ENCODE results near the gene PNMA8C.
"Not testable (repeated sequence)": the region's sequence is repeated elsewhere in the genome, so short reads cannot be mapped to it uniquely, and the experiment has no call there.

PNMA8C gene

DNA sequence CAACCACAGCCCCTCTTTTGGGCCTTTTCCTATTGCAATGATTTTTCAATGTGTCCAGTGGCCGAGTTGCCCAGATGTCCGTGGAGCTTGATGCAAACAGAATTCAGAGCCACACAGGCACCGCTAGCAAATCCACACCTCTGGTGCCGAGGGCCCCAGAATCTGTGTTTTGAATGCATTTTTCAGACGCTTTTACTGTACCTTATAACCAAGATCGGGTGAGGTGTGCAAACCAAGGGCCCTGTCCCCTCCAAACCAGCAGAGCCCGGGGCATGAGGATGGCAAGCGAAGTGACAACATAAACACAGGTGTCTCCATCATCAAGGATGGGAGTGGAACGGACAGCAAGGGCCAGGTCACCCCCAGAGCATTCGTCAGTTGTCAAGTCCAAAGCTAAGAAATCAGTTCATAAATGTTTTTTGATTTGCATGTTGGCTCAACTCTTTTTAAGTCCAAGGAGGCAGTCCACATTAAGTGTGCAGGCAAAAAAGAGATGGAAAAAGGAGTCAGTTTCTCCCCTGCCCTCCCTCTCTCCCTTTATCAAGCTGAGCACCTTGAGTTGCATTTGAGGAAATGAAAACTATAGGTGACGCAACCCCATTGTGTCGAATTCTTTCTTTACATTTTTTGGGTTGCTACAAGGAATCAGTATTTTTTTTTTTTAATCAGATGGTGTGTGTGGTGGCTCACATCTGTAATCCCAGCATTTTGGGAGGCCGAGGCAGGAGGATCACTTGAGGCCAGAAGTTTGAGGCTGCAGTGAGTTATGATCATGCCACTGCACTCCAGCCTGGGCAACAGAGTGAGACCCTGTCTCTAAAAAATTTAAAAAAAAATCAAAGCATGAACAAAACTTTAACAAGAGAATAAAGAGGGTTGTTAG is 18.3 kb downstream of the PNMA8C start:
- DNase-seq, result no peak

DNA sequence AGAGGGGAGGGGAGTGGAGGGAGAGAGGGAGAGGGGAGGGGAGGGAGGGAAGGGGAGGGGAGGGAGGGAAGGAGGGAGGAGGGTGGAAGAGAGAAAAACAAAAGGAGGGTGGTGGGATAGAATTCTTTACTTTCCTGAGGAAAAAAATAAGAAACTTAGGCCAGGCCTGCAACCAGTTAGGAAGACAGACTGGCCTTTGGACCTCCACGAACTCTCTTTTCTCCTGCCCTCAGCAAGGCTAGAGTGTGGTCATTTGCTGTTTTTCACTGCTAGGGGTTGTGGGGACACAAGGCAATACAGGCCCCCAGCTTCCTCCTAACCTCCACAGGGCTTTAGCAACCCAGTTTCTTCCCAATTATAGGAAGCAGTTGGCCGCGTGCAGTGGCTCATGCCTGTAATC is 19.5 kb downstream of the PNMA8C start:
- DNase-seq, result no peak

DNA sequence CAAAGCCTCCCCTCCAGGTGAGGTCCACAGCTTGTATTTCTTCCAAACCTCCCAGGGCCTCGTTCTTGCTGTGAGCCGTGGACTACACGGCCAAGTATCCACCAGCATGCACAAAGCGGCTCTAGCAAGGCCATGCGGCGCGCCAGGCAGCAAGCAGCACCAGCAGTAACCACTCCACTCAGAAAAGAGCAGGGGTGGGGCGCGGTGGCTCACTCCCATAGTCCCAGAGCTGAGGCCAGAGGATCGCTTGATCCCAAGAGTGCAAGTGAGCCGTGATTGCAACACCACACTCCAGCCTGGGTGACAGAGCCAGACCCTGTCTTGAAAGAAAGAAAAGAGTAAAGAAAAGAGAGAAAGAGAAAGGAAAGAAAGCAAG is 20.1 kb downstream of the PNMA8C start:
- DNase-seq, result no peak

DNA sequence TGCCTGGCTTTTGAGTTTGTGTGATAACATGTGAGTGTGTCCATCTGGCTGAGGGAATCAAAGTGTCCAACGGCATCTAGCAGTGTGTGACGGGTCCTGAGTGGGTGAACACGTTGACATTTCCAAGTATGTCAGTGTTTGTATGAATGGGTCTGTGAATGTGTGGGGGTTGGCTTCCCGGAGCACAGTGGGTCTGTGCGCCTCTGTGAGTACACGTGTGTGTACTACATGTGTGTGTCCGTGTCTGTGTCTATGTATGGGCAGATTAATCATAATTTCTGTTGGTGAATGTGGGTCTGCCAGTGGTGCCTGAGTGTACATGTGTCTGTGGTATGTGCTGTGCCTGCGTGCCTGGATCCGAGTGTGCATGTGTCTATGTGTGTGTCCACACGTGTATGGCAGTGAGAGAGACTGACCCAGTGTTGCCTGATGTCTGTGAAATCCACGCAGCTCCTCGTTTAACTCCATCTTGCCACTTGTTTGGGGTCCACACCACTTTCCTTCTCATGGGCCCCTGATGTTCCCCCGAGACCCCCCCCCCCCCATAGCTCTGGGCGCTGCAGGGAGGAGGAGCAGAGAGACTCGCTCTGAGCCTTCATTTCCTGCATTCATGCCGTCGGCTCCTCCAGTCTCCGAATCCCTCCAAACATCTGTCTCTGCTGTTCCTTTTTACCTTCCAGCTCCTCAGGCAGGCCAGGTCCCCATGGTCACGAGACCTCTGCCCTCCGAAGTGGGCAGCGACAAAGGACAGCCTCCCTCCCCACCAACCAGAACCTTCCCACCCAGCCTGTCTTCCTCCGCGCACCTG is 20.7 kb downstream of the PNMA8C start:
- no peak for DNase-seq

DNA sequence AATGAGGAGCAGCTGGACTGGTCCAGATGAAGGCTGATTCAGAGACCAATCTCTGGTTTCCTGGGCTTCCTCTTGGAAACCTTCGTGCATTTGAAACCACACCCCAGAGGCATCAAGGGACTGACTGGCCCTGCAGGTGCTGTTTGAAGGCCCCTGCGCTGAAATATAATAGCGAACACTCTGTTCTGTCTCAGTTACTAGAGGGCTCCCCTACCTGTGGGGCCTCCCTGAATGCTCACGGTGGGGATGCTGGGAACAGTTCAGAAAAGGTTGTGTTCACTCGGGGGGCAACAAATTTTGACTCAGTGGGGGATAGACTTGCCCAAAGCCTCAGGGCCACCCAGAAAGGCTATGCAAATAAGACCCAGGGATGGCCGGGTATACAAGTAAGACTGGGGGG is 21.8 kb downstream of the PNMA8C start:
- no peak for DNase-seq

DNA sequence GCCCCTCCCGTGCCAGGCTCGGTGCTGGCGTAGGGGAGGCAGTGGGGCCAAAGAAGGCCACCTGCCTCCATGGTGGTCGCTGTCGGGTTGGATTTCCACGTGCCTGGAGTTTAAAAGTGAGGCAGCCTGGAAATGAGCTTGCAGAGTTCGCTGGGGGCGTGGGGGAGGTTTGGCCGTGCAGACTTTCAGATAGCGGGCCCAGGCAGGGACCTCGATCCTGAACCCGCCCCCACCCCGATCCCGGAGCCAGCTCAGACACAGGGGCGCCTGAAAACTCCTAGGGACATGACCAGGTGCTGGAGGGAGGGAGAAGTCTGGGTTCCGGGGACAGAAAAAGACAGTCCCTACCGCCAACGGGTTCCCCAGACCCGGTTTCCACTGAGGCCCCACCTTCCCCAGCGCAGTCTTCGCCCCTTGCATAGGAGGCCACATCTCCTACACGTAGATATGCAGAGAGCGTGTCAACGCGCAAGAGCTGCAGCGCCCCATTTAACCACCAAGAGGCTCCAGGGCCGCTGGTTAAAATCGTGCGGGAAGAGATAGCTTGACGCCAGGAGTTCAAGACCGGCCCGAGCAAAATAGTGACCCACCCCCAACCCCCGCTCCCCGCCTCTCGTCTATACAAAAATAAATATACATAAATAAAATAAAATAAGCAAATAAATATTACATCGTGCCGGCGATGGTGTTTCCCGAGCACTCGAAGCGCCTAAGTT is 23.8 kb downstream of the PNMA8C start:
- DNase-seq, result no peak

DNA sequence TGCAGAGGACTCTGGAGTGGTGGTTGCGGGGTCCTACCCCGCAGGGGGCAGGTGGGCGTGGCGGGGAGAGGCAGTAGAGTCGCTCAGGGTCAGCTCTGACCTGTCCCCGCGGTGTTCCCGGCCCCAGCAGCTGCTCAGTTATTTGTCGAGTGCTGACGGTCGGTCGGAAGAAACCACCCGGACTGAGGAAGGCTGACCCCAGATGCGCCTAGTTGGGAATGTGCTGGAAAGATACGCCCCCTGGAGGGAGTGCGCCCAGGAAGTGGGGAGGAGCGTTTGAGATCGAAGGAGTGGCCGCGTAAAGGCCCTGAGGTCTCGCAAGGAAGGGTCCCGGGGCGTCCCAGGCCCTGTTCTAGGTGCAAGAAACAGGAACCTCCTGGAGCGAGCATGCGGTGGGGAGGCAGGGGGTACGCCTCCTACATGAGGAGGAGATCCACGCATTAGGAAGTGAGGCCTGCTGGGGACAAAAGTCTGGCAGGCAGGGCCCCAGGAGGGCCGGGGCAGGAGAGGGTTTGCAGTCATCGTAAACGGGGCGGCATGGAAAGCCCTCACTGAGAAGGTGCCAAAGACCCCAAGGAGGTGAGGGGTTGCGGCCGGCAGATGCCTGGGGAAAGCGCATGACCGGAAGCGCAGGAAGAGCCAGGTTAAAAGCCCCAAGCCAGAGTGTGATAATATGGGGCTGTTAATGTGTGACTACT is 24.5 kb downstream of the PNMA8C start:
- DNase-seq, result no peak

DNA sequence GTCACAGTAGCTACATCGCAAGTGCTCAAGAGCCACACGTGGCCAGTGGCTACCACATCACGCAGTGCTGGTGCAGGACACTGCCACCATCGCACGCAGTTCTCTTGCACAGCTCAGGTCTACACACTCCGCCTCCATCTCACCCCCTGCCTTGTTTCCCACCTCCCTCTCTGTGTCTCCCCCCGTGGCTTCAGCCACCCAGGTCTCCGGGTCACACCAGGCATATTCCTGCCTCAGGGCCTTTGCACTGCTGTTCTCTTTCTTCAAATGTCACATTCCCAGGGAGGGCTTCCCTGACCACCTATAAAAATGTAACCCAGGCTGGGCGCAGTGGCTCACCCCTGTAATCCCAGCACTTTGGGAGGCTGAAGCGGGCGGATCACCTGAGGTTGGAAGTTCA is 26.0 kb downstream of the PNMA8C start:
- no peak for DNase-seq

DNA sequence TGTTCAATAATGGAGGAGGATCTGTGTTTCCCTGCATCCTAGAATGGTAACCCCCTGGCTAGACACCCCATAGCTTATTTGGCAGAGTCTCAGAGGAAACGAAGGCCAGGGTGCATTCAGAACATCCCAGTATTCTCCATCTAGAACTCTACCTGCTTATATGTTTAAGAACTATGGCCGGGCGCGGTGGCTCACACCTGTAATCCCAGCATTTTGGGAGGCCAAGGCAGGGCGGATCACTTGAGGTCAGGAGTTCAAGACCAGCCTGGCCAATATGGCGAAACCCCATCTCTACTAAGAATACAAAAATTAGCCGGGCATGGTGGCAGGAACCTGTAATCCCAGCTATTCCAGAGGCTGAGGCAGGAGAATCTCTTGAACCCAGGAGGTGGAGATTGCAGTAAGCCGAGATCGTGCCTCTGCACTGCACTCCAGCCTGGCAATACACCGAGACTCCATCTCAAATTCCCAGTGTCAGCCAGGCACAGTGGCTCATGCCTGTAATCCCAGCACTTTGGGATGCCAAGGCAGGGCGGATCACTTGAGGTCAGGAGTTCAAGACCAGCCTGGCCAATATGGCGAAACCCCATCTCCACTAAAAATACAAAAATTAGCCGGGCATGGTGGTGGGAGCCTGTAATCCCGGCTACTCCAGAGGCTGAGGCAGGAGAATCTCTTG is 30.8 kb downstream of the PNMA8C start:
- DNase-seq, result not testable (repeated sequence)

DNA sequence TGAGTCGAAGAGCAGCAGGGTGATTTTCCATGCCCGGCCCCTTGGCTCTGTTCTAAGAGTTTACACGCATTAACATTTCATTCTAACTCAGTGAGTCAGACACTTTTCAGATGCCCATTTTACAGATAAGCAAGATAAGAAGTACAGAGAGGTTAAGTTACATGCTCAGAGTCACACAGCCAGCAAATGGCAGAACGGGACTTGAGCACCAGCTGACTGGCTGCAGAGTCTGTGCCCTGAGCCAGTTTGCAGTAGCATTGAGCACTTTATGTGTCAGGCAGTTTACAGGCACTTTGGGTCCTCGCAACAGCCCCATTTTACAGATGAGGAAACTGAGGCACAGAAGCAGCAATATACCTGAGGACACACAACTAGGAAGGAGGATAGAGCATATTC is 34.3 kb downstream of the PNMA8C start:
- no peak for DNase-seq

DNA sequence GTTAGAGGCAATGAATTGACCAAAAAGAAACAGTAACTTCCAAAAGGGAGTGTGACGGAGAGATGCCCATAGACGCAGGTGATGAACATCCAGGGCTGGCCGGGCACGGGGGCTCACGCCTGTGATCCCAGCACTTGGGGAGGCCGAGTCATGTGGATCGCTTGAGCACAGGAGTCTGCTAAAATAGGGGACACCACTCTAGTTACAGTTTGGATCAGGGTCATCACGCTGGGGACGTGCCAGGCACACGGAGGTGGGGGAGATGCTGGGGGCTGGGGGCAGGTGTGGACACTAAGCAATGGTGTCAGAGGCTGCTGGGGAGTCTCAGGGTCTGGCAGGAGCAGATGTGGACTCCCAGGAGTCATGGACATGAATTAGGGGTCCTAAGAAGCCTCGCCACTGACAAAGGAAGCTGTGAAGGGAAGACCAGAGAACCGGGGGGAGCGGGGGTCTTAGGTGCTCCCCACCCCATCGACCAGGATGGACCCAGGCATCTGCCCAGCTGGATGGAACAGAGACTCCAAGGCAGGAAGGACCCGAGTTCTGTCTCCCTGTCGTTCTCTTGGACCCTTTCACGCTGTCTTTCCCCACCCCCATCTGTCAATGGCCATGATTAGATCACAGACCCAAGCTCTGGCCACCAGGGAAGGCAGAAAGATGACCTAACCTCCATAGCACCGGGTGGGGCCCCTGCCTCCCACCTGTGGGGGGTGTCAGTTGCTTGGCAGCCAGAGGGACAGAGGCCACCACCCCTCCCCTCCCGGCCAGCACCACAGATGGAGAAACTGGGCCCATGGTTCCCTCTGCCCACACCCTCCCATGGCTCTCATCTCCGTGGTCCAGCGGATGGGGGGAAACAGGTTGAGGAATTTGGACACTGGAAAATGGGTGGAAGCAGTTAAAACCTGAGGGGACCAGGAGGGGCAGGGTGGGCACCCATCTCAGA is 35.0 kb downstream of the PNMA8C start:
- DNase-seq, result no peak

DNA sequence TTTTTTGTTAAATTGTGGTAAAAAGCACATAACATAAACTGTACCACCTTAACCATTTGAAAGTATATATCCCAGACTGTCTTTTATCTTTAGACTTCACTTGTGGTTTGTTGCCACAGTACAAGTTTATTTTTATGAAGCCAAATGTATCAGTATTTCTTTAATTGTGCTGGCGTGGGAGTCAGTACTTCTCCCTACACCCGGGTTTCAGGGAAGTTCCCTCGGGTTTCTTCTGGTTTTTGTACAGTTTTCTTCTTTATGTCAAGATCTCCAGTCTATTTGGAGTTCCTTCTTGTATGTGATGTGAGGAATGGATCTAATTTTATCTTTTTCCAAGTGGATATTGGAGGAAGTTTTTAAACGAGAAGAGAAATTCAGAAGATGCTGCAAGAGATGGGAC is 35.9 kb downstream of the PNMA8C start:
- DNase-seq, result no peak

DNA sequence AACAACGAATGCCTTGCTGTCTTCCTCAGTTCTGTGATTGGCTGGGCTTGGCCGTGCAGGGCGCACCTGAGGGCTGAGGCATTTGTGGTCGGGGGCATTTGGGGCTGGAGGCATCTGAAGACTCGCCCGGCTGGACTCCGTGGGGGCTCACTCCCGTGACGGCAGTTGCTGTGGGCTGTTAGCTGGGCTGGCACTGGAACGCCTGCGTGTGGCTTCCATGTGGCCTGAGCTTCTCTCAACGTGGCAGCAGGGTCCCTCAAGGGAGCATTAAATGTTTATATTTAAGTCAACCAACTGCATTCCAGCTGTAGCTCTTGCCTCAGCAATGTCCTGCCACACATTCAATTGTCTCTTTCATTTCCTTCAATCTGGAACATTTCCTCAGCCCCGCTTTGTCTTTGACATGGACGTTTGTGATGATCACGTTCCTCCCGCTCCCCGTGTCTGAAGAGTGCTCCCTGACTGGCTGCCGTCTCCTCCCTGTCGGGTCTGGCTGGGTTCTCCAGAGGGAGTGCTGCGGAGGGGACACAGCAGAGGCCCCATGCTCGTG is 36.4 kb downstream of the PNMA8C start:
- no peak for DNase-seq

DNA sequence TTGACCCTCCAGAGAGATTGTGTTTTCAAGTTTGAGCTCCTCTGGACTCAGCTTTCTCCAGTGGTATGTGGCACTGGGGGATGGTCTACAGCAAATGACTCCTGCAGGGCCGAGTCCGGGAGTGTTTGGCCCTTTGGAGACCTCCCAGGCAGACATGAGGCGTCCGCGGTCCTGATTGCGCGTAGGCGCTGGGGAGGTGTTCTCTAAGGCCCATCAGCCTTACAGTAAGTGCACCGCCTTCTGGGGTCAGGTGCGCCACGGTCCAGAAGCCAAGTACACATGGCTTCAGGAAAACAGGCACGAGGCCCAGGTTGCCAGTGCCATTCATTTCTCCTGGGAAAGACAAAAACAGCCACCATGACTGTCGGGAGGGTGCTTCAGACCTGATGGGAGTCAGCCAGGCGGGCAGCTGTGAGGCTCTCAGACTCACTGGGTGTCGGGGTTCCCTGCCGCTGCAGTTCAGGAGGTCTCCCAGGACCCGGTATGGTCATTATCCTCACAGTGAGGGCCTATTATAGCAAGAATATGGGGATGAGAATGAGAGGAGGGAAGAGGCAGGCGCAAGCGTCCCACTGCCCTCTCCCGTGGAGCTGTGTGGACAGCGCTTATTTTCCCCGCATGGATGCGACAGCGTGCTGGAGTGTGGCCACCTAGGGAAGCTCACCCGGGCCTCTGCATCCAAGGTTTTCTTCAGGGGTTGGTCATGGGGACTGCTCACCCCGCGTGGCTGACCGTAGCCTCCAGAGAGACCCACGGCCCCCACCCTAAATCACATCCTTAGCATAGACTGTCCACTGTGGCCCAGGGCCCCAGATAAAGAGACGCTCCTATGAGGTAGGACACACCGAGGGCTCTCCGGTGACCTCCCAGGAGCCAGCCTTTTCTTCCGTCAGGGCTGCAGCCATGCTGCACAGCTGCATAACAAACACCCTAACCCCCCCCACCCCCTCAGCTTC is 37.2 kb downstream of the PNMA8C start:
- no peak for DNase-seq

DNA sequence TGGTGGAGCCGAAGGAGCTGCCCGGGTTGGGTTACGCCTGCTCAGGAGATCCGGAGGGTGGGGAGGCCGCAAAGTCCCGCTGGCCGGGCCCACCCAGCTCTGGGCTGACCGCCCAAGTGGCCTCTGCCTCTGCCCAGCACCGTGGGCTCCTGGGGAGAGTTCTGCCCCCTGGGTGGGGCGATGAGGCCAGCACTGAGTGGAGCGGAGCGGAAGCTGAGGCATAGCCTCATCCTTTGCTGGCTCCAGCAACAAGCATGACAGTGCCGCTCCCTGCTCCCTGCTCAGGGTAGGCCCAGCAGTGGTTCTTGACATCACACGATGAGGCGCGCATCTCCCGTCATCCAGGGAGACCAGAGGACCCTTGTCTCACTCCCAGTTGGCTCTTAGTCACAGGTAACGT is 37.9 kb downstream of the PNMA8C start:
- no peak for DNase-seq

DNA sequence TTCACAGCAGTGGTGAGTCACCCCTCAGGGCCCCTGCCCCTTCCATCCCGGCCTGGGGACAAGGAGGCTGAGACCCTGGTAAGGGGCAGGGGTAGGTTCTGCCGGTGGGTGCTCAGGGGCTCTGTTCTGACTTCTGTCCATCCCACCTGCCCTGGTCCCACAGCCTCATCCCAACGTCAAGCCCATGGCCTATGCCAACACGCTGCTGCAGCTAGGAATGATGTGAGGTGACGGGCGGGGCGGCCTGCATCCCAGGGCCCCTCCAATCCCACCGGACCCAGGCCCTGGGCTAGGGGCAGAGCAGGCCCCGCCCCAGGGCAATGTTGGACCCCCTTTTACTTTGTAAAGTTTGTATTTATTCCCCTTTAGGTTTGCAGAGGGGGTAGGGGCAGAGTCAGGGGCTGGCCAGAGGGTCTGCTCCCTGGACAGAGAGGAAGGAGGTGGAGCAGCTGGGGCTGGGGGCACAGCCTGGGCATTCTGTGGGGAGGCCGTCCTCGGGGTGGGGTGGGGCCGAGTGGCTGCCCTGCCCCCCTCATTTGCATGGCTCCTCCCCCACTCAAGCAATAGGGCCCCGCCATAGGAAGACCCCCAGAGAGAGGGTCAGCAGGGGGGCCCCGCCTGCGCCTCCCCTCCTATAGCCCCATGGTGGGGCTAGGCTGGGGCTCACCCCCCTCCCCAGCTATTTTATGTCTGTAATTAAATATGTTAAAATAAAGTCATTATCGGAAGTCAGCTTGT is 38.4 kb downstream of the PNMA8C start:
- no peak for DNase-seq

DNA sequence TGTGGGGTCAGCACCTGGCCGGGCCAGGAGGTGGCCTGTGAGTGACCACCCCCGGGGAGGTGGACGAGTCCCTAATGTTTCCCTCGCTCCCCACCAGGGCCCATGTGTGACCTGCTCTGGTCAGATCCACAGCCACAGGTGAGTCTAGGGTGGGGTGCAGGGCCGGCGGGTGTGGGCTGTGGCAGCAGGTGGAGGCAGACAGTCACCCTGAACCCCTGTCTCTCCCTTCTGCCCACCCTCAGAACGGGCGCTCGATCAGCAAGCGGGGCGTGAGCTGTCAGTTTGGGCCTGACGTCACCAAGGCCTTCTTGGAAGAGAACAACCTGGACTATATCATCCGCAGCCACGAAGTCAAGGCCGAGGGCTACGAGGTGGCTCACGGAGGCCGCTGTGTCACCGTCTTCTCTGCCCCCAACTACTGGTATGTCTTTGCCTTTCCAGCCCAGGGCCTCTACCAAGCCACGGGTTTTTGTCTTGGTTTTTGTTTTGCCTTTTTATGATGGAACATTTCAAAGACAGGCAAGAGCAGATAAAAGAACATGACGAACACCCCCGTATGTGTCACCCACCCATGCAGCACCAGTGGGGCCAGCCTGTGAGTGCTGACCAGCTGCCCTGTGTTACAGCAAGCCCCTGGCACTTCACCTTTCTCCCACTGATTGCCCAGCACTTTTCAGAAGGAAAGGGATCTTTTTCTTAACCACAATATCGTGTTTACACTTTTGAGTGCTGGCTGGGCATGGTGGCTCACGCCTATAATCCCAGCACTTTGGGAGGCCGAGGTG is 40.2 kb downstream of the PNMA8C start:
- DNase-seq, result no peak

DNA sequence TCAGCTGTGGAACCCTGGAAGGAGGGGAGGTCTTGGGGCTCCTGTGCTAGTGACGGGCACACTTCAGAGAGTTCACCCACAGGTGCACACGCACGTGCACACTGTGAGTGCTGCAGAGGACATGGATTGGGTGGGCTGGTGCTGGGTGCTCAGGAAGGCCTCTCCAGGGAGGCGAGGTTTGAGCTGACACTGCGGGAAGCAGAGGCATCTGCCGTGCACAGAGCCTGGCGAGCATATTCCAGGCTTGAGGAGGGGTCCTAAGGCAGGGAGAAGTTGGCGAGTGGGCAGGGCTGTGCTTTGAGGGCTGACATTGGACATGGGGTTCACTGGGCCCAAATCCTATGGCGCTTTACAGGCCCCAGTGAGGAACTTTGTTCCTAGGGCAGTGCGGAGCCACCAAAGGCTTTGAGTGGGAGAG is 41.0 kb downstream of the PNMA8C start:
- DNase-seq, result no peak

All from NCI-H187 treated with DMSO at 0.1 percent for 48 hours (cell line).